GM18909 (cell line): ENCODE data around the gene GLP1R.

Experiments
- ATAC-seq: cut with Tn5 transposase; IDR thresholded peaks from one replicate; pipeline ENCODE4 v1.9.1; 2021; ENCODE audit warnings: mild to moderate bottlenecking; ENCODE audit not compliant: unreplicated experiment, poor library complexity

GLP1R gene

DNA sequence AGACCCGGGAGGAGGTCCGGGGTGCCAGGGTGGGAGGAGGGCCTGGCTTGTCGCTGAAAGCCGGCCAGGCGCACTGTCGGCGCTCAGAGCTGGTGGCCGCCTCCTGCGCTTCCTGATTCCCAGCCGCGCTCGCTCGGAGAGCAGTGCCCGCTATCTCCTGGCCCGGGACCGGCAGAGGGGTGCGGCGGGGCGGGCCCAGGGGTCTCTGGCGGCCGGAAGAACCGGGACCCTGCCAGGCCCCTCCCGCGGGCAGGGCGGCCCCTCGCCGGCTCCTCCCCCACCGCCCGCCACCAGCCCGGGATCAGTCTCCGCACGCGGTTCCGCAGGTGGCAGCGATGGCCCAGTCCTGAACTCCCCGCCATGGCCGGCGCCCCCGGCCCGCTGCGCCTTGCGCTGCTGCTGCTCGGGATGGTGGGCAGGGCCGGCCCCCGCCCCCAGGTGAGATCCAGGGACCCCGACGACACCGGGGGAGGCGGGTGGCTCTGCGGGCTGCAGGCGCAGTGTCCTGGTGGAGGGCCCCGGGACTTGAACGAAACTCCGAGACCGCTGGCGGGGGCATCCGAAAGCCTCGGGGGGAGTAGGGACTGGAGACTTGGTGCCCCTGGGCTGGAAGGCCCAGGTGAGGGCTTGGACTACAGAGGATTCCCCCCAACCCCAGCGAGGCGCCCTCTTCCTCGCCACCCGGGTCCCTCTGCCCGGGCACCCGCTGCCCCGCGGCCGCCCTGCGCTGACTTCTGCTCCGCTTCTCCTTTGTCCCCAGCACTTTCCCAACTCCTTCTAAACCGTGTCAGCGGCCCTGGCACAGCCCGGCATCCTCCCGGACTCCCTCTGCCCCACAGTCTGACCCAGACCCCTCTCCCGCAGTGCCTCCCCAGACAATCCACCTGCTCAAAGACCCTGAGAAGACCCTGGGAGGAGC, at the start of gene GLP1R:
TSS of gene GLP1R (plus strand) at position 301 of the 919 bp plus-strand sequence. CDS start at position 361, 60 bp downstream.
- no peak for ATAC-seq

DNA sequence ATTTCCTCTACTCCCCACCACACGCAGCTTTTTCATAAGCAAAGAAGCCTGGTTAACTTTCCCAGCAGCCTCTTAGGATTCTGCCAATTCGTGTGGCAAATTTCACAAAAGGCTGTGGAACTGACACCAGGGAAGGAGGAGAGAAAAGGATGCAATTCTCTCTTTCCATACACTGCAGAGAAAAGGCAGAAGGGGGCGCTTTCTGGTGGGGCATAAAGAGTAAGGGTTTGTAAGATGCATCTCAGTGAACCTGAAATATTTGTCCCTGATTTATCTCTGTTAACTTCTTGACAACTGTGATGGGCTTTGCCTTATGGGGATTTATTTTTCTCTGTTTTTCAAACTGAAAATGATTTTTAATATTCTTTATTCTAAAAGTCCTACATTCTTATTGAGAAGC, 45.5 kb upstream of the GLP1R start:
- no peak for ATAC-seq

DNA sequence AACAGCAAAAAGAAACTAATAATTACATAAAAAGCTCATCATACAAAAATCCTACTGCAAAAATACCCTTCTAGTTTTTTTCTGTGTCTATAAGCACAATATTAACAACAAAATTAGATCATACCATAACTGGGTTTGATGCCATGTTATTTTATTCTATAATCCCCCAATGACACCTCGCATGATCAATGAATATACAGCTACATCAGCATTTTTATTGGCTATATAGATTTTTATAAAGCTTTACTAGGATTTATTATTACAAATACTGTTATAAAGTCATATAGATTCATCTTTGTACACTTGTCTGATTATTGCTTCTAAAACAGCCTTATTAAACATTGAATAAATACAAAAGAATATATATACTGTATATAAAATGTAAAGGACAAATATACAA, 45.1 kb upstream of the GLP1R start:
- no peak for ATAC-seq

DNA sequence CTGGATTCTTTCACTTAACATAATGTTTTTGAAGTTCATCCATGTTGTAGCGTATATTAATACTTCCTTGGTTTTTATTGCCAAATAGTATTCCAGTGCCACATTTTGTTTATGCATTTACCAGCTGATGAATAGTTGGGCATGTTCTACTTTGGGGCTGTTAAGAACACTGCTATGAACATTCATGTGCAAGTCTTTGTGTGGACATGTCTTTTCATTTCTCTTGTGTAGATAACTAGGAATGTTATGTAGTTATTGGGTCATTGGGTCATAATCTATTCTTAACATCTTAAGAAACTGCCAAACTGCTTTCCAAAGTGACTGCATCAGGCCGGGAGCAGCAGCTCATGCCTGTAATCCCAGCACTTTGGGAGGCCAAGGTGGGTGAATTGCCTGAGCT, 43.8 kb upstream of the GLP1R start:
- ATAC-seq, result no peak

DNA sequence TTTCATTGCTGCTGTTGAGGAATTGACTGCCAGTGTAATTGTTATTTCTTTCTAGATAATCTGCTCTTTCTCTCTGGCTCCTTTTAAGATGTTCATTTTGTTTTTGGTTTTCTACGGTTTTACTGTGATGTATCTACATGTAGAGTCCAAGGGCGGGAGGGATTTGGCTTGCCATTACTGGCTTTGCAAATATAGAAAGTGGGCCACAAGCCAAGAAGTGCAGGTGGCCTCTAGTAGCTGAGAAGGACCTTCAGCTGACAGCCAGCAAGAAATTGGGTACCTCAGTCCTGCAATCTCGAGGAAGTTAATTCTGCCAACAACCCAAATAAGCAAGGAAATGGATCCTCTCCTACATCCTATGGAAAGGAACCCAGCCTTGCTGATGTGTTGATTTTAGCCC, 42.8 kb upstream of the GLP1R start:
- no peak for ATAC-seq

DNA sequence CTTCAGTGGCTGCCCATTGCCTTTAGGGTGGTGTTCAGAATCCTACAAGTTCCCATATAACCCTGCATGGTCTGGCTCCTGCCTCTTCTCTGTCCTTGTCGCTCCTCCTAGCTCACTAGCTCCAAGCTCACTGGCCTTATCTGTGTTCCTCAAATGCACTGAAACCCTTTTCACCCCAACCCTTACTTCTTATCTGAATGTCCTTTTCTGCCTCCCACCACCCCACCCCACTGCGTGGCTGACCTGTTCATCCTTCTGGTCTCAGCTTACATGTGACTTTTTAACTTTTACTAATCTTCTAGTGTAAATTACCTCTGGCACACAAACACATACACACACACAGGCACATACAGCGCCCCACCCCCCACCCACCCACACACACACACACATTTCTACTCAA, 41.0 kb upstream of the GLP1R start:
- no peak for ATAC-seq

DNA sequence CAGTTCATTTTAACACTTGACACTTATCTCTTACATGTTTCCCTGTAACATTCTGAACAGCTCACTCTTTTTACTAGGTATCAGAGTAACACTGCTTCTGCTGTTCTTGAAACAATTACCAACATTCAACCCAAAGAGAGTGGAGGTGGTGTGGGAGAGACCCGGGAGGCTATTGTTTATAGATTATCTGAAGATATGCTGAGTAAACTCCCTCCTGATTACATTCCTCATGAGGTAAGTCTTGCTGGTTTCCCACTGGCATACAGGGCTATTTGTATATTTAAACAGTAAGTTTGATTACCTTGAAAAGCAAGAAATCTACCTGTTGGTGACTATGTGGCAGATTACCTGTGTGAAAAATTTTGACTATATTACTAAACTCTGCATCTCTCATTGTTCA, 39.8 kb upstream of the GLP1R start:
- no peak for ATAC-seq

DNA sequence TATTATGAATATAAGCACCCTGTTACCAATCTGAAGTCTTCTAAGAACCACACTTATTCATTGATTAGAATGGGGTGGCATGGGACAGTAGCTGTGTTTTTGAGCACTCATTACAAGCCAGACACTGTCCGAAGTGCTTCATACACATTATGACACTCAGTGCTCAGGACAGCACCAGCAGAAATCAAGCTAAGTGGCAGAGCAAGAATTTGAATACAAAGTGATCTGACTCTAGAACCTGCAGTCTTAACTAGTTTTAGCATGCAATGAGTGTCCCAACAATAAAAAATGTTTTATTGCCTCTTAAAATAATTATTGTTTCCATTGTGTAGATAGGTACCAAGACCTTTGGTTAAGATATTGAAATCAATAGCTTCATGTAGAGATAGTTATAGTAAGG, 39.1 kb upstream of the GLP1R start:
- no peak for ATAC-seq

DNA sequence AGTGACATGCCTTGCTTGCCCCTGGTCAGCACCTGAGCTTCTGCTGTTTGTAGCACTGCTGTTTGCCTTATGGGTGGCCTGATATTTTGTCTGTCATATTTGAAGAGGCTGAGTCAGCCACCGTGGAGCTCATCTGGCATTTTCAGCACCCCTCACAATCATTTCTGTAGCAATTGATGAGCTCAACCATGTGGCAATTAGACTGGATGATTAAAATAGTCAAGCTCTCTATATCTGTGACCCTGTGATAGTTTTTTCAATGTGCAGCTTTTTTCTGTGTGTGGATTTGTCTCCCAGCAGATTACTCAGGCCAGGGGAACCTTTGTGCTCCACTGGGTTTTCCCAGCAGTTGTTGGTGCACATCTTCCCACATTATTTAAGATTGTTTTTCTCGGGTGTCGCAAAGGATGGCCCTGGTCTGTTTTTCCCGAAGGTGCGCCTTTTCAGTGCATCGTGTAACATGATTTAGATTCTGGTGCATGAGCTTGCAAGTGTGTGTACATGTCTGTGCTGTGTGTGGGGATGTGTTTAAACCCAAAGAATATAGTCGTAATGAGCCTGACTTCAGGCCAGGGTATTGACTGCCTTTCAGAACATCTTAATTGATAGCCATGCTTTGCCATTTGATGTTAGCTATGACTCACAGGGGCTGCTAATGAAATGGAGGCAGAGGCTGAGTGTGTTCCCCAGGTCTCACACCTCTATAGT, 31.6 kb upstream of the GLP1R start:
- no peak for ATAC-seq

DNA sequence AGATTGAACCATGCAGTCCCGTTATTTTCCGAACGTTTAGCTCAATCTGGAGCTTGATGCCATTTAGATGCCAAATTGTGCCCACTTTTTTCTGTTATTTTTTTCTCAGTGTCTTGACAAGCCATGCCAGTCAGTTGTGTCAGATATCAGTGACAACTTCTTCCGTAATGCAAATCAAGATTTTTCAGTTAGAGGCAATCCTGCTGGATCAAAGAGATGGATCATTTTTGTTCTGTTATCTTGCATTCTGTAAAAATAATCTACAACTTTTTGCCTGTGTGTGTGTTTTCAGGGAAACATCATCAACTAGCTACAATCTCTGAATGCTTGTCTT, 31.1 kb upstream of the GLP1R start:
- ATAC-seq, result no peak

DNA sequence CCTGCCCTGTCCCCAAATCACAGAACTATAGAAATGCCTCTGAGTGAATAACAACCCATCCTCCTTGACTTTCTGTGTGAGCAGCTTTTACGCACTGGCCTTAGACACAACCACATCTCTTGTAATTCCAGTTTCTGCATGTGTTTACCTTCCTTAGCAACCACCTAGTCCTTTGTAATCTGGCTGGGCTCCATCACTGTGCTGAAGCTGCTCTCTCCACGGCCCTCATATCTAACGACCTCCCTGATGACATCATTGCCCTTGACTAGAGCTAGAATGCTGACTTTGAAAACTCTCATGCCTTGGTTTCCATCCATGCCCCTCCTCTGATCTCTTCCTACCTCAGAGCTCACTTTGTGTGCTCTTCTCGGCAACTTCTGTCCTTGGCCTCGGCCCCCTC, 30.5 kb upstream of the GLP1R start:
- ATAC-seq, result no peak

DNA sequence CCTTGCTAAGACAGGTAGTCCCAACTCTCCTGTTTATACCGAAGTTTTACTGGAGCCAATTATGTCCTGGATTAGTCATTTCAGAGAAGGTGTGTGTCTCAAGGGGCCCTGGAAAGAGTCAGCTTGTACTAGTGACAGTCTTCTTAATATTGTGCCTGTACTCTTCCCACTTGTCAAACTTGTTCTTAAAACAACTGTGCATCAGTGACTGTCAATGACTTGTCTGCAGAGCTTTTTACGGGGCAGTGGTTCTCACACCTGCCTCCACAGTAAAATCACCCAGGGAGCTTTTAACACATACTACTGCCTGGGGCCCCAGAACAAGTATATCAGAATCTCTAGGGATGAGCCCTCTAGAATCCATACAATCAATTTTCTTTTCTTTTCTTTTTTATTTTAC, 28.4 kb upstream of the GLP1R start:
- ATAC-seq, result no peak

DNA sequence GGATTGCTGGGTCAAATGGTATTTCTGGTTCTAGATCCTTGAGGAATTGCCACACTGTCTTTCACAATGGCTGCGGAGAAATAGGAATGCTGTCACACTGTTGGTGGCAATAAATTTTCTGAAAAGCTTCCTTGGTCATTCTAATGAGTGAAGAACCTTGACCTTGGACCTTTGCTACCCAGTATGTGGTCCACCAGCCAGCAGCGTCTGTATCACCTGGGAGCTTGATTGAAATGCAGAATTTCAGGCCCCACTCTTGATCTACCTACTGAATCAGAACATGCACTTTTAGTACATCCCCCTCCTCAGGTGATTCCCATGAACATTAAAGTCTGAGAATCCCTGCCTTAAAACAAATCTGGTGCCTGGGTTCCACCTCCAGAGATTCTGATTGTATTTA, 27.5 kb upstream of the GLP1R start:
- no peak for ATAC-seq

DNA sequence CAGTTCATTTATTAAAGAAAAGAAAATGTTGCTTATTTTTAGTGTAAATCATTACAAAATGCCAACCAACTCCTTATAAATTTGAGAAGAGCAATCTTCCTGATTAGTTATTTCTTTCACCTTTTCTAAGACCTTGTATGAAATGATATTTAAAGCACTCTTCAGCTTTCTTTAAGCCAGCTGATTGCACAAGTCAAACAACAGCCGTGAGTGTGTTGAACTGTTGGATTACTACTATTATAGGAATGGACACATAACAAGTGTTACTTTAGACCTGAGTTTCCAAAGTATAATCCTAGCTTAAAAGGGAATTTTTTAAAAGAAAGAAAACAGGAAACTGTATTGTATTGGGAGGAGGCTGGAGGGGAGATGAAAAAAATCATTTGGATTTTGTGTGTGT, 26.8 kb upstream of the GLP1R start:
- no peak for ATAC-seq

DNA sequence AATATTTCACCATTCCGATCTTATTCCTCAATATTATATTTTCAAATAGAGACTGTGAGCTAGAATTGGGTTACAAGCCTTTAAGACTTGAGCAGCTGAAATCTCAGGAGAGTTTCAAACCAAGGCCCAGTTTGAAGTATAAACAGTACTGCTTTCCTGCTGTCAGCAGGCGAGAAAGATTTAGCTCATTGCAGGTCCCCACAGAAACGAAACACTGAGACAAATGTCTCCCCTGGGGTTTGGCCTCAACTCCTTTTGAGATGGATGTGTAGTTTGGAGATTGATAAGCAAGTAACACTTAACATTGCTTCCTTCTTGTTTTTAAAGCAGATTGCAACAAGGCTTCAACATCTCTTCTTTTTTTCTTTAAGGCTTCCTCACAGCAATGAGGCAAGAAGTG, 22.4 kb upstream of the GLP1R start:
- no peak for ATAC-seq

DNA sequence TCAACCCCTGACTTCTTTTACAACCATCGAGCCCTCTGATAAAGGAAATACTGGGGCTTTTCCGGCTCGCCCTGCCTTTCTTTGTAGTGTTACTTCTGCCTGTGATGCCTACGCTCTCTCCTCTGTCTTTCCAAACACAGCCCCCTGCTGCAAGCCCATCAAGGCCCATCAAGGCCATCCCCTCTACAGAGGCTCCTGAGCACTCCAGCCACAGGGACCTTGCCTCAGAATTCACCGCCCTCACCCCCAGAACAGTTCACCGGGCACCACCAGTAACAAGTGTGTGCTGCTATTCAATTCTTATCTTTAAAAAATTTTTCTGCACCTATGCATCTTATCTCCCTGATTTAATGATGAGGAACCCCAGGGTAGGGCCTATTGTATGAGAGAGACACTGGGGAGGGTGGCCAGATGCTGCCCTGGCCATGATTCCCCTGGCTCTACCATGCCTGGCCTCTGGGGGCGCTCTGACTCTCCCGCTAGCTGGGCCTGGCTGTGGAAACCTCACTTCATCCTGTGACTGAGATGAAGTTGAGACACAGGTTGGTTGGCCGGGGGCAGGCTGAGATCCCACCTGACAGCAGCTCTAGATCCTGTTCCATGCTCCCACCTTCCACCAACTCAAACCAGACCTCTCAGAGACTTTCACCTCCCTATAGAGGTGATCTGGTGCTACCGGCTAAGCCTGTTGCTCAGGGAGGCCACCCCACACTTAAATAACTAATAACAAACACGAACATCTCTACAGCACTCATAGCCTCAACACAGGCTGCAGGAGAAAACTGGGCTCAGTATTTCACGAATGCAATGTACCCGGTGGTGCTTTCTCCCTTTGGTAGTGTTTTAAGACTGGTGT, 19.2 kb upstream of the GLP1R start:
- no peak for ATAC-seq

DNA sequence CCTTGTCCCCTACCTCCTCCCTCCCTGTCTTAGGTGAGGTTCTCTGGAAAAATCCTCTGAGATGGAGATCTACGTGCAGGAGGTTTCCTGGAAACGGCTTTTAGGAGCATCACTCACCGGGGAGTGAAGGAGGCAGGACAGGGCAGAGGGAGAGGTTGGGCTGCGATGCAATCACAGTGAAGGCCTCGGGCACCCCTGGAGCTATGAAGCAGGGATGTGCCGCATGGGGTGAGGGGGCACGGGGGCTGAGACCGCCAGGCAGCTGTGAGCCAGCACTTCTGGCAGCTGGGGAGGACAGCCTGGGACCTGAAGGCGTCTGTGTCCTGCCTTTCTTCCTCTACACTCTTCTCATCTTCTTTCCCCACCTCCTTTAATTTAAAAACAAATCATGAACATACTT, 12.9 kb upstream of the GLP1R start:
- no peak for ATAC-seq

DNA sequence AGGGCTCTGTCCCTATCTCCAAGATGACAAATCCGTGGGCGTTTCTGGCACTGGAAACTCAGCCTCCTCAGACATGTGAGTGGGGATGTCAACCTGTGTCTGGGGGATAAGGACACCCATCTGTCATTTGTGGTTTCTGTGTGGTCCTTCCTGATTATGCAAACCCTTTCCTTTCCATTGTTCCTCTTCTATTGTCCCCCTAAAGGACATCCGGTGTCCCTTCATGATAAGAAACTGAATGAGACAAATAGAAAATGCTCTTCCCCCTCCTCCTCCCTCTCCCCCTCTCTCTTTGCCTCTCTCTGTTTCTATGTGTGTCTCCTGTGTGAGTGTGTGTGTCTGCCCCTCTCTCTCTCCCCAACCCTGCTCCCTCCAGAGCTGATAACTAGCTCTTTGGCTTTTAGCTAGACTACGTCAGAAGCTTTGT, 11.5 kb upstream of the GLP1R start:
- no peak for ATAC-seq

DNA sequence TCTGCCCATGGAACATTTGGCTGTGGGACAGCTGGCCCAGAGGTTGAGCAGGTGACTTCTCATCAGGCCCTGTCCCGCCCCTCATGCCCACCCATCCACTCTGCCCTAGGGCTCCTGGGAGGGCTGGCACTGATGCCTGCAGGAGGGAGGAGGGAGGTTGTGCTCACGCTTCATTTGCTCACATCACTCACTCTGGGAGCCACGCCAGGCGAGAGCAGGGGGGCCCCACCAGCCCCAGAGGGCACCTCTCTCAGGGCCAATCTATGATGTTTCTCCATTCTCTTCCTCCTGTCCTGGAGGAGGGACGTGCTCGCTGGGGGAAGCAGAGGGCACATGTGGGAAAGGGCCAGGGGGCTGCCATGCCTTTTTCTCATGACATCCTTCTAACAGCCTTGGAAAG, 10.9 kb upstream of the GLP1R start:
- ATAC-seq, result no peak

DNA sequence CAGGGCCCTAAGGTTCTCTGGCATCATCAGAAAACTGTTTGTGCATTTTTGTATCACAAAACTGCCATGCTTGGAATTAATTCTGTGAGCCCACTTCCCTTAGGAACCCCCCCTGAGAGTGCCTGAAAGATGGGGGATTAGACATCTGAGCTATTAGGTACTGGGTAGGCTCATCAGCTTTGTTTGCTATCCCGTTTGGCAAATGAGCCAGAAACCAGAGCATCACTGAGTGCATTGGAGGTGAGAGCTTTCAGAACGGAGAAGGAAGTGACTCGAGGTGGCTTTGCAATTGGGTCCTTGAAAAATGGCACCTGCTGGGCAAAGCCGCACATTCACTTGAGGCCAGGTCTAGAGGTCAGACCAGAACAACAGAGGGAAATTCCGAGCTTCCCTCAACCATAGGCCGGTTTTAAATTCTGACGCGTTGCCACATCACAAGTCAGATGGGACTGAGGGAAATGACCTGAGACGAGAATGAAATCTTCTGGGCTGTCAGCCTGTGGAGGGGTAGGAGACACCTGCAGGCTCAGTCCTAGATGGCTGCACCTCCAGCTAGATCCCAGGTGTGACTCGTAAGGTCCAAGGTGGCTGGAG, 8.4 kb upstream of the GLP1R start:
- ATAC-seq, result no peak

DNA sequence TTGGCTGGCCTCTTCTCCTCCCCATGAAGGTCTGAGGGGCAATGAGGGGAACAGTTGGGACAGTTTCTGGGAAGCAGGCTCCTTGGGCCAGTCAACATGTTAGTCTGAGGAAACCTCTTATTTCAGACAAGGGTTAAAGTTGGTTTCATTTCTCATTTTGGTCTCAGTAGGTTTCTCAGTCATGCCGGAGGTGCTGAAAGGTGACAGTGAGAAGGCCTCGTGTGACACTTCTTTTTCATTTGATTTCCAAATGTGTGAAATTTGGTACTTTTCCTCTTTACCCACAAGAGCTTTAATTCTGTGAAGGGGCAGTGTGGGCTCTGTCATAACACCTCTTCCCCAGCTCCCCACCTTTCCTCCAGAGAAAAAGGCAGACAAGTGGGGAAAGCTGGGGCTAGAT, 7.5 kb upstream of the GLP1R start:
- no peak for ATAC-seq
